Vagina (tissue), 2 donors: Measurements from ENCODE around the gene GALNTL6.

Experiments used
- CTCF ChIP-seq, 3 experiments: fragments of 450-650 bp in 2 of 3; fragments of 200-600 bp in 1 of 3; sonication (generic) in 1 of 3; IDR thresholded peaks; one replicate each; pipeline ENCODE4 v1.5.1; 2017 to 2019; ENCODE audit warnings: antibody characterized with exemption in 3 of 3, mild to moderate bottlenecking in 2 of 3, moderate library complexity in 2 of 3
- POLR2A ChIP-seq, 2 donors: fragments of 450-650 bp; IDR thresholded peaks; one replicate each; pipeline ENCODE4 v1.6.1; 2017; ENCODE audit warnings: antibody characterized with exemption in 2 of 2, mild to moderate bottlenecking in 2 of 2, moderate library complexity in 2 of 2
- POLR2AphosphoS5 ChIP-seq, 2 donors: sonication (generic); formaldehyde crosslinking; IDR thresholded peaks; one replicate each; pipeline ENCODE4 v1.9.0; 2017; ENCODE audit warnings: antibody characterized with exemption in 2 of 2, mild to moderate bottlenecking in 2 of 2, low read depth in 1 of 2; ENCODE audit not compliant: insufficient read depth in 1 of 2

- no peak for TF ChIP-seq CTCF (IDR thresholded peaks at IDR 0.05)
- no peak for TF ChIP-seq POLR2A (IDR thresholded peaks at IDR 0.05)
- TF ChIP-seq POLR2AphosphoS5 (IDR thresholded peaks at IDR 0.05; ENCODE audit: insufficient read depth in 1 of 2, low read depth in 1 of 2) = no peak
Observed at GRCh38 chr4:172997217-172997609, 1184.0 kb downstream of the GALNTL6 start.
